Right atrium auricular region (tissue), 2 donors: ENCODE data around the gene QPCT. TPM values are rescaled to one million over a fixed set of nuclear protein-coding genes. Genes with fewer than 3 reads are reported as not detected.
"Not testable (repeated sequence)": the region's sequence is repeated elsewhere in the genome, so short reads cannot be mapped to it uniquely, and the experiment has no call there.

ENCODE experiments used
- DNase-seq: peaks from one replicate; pipeline ENCODE4 v3.0.0-alpha.2; 2019; ENCODE audit warnings: low spot score
- H3K27ac ChIP-seq, 2 donors: fragments of 200-600 bp; sonication (generic); 1 replicate in 1 of 2; 2 replicates in 1 of 2; pipeline ENCODE4 v1.5.1; 2016 to 2019
- H3K27me3 ChIP-seq, 2 donors: fragments of 200-600 bp; sonication (generic); one replicate each; pipeline versions ENCODE4 v1.5.1 to v1.6.0; 2017 to 2019
- H3K36me3 ChIP-seq: fragments of 200-600 bp; sonication (generic); one replicate; pipeline ENCODE4 v1.5.1; 2016
- H3K4me1 ChIP-seq, 2 donors: fragments of 200-600 bp; sonication (generic); one replicate each; pipeline versions ENCODE4 v1.5.1 to v1.6.0; 2017 to 2019
- H3K4me3 ChIP-seq, 2 donors: fragments of 200-600 bp; sonication (generic); 1 replicate in 1 of 2; 2 replicates in 1 of 2; pipeline ENCODE4 v1.5.1; 2017 to 2019; ENCODE audit warnings: mild to moderate bottlenecking in 1 of 2, moderate library complexity in 1 of 2
- H3K9me3 ChIP-seq, 2 donors: fragments of 200-600 bp; sonication (generic); one replicate each; pipeline ENCODE4 v1.5.1; 2019
- CTCF ChIP-seq, 2 donors: fragments of 200-600 bp; sonication (generic); IDR thresholded peaks; one replicate each; pipeline ENCODE4 v1.5.1; 2019; ENCODE audit warnings: antibody characterized with exemption in 2 of 2
- total RNA-seq, 2 donors: library from RNA; depleted of rRNA; stranded (reverse); fragments of >200 nt; gene quantifications; one replicate each; pipeline ENCODE4 v1.1.0, GENCODE V29; 2016

The QPCT gene
- total RNA-seq, 2 donors from 2014 or later = 1.1 to 10.1 TPM

GRCh38 chr2:37375741-37376288 is 31.4 kb downstream of the QPCT start:
- no peak for TF ChIP-seq CTCF (IDR thresholded peaks at IDR 0.05)
- no peaks in the 10 kb centered on the region for H3K27me3 ChIP-seq
- H3K4me1 ChIP-seq = no peaks in the 10 kb centered on the region
- H3K4me3 ChIP-seq = no peak overlapping the region
- no peaks in the 10 kb centered on the region for H3K36me3 ChIP-seq
- no peaks in the 10 kb centered on the region for H3K9me3 ChIP-seq
- H3K27ac ChIP-seq = no peak overlapping the region
- no peak for DNase-seq

- no peaks in the 10 kb centered on the region for H3K9me3 ChIP-seq
- H3K4me3 ChIP-seq = peak overlapping the region in 1 of 2 donors; percentile 12
- peak; percentile 61 for DNase-seq
- no peaks in the 10 kb centered on the region for H3K4me1 ChIP-seq
- TF ChIP-seq CTCF (IDR thresholded peaks at IDR 0.05) = no peak
- no peak overlapping the region for H3K27ac ChIP-seq
- H3K27me3 ChIP-seq = no peaks in the 10 kb centered on the region
- H3K36me3 ChIP-seq = no peaks in the 10 kb centered on the region
Observed at GRCh38 chr2:37376421-37377186, 32.2 kb downstream of the QPCT start.

- no peaks in the 10 kb centered on the region for H3K4me1 ChIP-seq
- no peaks in the 10 kb centered on the region for H3K36me3 ChIP-seq
- TF ChIP-seq CTCF (IDR thresholded peaks at IDR 0.05) = no peak
- no peak overlapping the region for H3K27ac ChIP-seq
- no peaks in the 10 kb centered on the region for H3K9me3 ChIP-seq
- DNase-seq = no peak
- H3K27me3 ChIP-seq = no peaks in the 10 kb centered on the region
- H3K4me3 ChIP-seq = peak overlapping the region in 1 of 2 donors; percentile 12
Observed at GRCh38 chr2:37377187-37377532, 32.7 kb downstream of the QPCT start.

GRCh38 chr2:37378411-37378810 is 34.0 kb downstream of the QPCT start:
- H3K4me3 ChIP-seq = no peak overlapping the region
- DNase-seq = no peak
- no peaks in the 10 kb centered on the region for H3K9me3 ChIP-seq
- H3K36me3 ChIP-seq = no peaks in the 10 kb centered on the region
- H3K27ac ChIP-seq = no peak overlapping the region
- no peak for TF ChIP-seq CTCF (IDR thresholded peaks at IDR 0.05)
- H3K4me1 ChIP-seq = no peaks in the 10 kb centered on the region
- no peaks in the 10 kb centered on the region for H3K27me3 ChIP-seq

GRCh38 chr2:37379881-37380296 is 35.5 kb downstream of the QPCT start:
- Histone ChIP-seq H3K36me3 (no peaks in the 10 kb centered on the region), H3K4me3 (no peak overlapping the region), H3K27ac (no peak overlapping the region), H3K9me3 (no peaks in the 10 kb centered on the region), H3K4me1 (no peaks in the 10 kb centered on the region), H3K27me3 (no peaks in the 10 kb centered on the region)
- no peak for TF ChIP-seq CTCF (IDR thresholded peaks at IDR 0.05)
- no peak for DNase-seq

- not testable (repeated sequence) for H3K9me3 ChIP-seq, DNase-seq, H3K4me3 ChIP-seq, H3K27me3 ChIP-seq, H3K36me3 ChIP-seq, H3K4me1 ChIP-seq, H3K27ac ChIP-seq
Observed at GRCh38 chr2:37380787-37381186, 36.4 kb downstream of the QPCT start.

GRCh38 chr2:37384261-37384660 is 39.8 kb downstream of the QPCT start:
- not testable (repeated sequence) for H3K36me3 ChIP-seq, H3K4me3 ChIP-seq, DNase-seq, H3K4me1 ChIP-seq, H3K9me3 ChIP-seq, H3K27ac ChIP-seq, H3K27me3 ChIP-seq
